Erythroblast (primary cell): ENCODE results near the gene LHPP.

Experiments used
- DNase-seq, 2 experiments: peaks; one replicate each; lab custom pipeline; 2025; lab: John Stamatoyannopoulos, UW
- GATA1 ChIP-seq: IDR thresholded peaks from 2 replicates; pipeline ENCODE4 v1.6.1; 2011; ENCODE audit warnings: low read depth, mild to moderate bottlenecking, control low read depth, low read length, moderate library complexity
- POLR2A ChIP-seq: IDR thresholded peaks from 2 replicates; pipeline ENCODE4 v1.6.1; 2011; ENCODE audit warnings: mild to moderate bottlenecking, low read length

Gene LHPP

GRCh38 chr10:124602121-124602561, 140.5 kb downstream of the LHPP start:
- TF ChIP-seq GATA1 (no peak), POLR2A (no peak)

GRCh38 chr10:124602646-124603365, 141.2 kb downstream of the LHPP start:
- TF ChIP-seq GATA1 (no peak), POLR2A (no peak)
- DNase-seq = no peak

More at GRCh38 chr10:124602121-124602561, 140.5 kb downstream of the LHPP start:
- no peak for DNase-seq

GRCh38 chr10:124603376-124604213, 142.0 kb downstream of the LHPP start:
- TF ChIP-seq POLR2A = no peak
- TF ChIP-seq GATA1 = no peak

GRCh38 chr10:124604214-124605000, 142.8 kb downstream of the LHPP start:
- no peak for DNase-seq
- TF ChIP-seq GATA1 = no peak
- no peak for TF ChIP-seq POLR2A

More at GRCh38 chr10:124603376-124604213, 142.0 kb downstream of the LHPP start:
- DNase-seq = no peak

GRCh38 chr10:124605001-124605370, 143.4 kb downstream of the LHPP start:
- no peak for DNase-seq
- TF ChIP-seq GATA1 (no peak), POLR2A (no peak)

- no peak for TF ChIP-seq POLR2A
- TF ChIP-seq GATA1 = no peak
- DNase-seq = no peak
Measured at GRCh38 chr10:124605481-124605855, 143.8 kb downstream of the LHPP start.

- no peak for DNase-seq
- TF ChIP-seq GATA1 = no peak
- no peak for TF ChIP-seq POLR2A
Measured at GRCh38 chr10:124605856-124606812, 144.5 kb downstream of the LHPP start.

GRCh38 chr10:124606822-124607221, 145.2 kb downstream of the LHPP start:
- TF ChIP-seq POLR2A (no peak), GATA1 (no peak)
- no peak for DNase-seq

GRCh38 chr10:124607693-124608092, 146.1 kb downstream of the LHPP start:
- DNase-seq = no peak
- no peak for TF ChIP-seq GATA1
- no peak for TF ChIP-seq POLR2A

GRCh38 chr10:124608093-124608721, 146.6 kb downstream of the LHPP start:
- no peak for DNase-seq

GRCh38 chr10:124609698-124610097, 148.1 kb downstream of the LHPP start:
- DNase-seq = peak in 1 of 2 experiments; percentile 32
- TF ChIP-seq GATA1 (no peak), POLR2A (no peak)

More at GRCh38 chr10:124608093-124608721, 146.6 kb downstream of the LHPP start:
- no peak for TF ChIP-seq GATA1
- no peak for TF ChIP-seq POLR2A

- peak in 1 of 2 experiments; percentile 50 for DNase-seq
Measured at GRCh38 chr10:124610186-124610585, 148.6 kb downstream of the LHPP start.

GRCh38 chr10:124610851-124611250, 149.2 kb downstream of the LHPP start:
- peak in 1 of 2 experiments; percentile 18 for DNase-seq
